GM19043 (cell line): ENCODE measurements around the gene AGGF1.
"Not testable (repeated sequence)": the region's sequence is repeated elsewhere in the genome, so short reads cannot be mapped to it uniquely, and the experiment has no call there.

Experiments used
- ATAC-seq: cut with Tn5 transposase; IDR thresholded peaks from one replicate; pipeline ENCODE4 v1.9.1; 2021; ENCODE audit warnings: low read depth; ENCODE audit not compliant: unreplicated experiment

AGGF1 gene

DNA sequence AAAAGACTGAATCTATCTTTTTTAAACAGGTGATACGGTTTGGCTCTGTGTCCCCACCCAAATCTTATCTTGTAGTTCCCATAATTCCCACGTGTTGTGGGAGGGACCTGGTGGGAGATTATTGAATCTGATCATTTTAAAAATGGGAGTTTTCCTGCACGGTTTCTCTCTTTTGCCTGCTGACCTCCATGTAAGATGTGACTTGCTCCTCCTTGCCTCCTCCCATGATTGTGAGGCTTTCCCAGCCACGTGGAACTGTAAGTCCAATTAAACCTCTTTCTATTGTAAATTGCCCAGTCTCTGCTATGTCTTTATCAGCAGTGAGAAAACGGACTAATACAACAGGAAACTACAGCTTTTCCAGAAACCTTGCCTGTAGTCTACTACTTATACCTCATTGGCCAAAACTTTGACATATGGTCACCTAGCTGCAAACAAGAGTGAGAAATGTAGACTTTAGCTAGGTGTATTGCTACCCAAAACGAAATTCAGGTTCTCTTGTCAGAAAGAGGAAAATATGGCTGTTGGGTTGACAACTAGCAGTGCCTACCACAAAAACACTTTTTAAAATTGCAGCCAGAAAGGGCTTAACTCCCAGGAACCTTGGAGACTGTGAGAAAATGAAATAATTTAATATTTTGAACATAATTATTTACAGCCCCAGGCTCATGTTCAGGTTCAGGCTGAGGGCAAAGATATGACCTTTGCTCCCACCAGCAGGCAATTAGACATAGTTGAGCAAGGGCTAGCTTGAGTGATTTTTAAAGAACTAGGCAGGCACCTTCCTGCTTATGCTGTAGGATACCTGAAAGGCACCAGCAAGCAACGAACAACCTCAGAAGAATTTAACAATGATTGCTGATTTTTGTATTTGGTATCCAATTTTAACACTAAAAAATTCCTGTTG is 7.4 kb upstream of the AGGF1 start:
- no peak for ATAC-seq

- ATAC-seq = no peak
Measured at GRCh38 chr5:77024490-77024889, 5.7 kb upstream of the AGGF1 start.

DNA sequence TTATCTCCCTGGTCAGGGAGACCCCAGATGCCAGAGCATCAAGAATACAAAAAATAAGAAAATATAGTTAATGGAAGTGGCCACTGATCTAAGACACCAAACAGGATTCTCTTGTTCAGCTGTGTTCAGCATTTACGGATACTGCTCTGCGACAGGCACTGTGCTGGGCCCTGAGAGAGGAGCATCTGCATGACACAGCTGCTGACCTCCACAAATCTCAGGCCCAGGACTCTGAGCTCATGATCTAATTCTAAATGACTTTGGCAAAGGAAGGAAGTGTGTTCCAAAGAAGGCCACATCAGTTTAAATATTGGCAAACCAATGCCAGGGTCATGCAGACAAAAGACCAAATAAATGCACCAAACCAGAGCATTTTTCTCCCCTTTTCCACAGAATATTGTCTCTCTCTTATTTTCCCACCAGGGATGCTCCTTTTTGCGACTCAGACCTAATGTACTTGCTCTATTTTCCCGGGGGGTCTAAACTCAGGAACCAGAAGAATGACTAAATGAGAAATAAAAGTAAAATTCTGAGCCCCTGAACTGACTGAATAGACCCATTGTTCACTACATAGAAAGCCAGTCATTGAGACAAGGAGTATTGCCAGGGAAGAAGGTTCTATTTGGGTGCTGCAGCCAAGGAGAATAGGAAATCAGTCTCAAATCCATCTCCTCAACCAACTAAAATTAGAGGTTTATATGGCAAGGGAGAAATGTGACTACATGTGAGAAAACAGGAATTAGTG is 1.4 kb upstream of the AGGF1 start:
- no peak for ATAC-seq

- ATAC-seq = no peak
Measured at GRCh38 chr5:77029376-77029885, 773 bp upstream of the AGGF1 start.

GRCh38 chr5:77031891-77032290 is 1.7 kb downstream of the AGGF1 start:
- no peak for ATAC-seq

DNA sequence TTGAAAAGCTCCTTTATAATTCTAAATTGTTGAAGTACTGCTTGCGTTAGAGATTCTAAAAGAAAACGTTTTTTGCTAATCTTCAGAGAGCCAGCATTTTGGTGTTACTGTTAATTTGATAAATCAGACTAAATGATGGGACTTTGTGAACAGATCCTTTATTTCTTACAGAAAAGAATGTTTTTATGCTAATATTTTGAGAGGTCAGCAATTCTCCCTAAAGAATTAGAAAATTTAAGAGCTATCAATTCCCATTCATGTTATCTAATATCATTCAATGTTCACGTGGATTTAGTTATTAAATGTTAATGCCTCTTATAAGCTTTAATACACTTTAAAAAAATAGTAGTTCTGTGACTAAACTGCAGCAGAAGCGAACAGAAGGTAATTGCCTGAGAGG is 2.4 kb downstream of the AGGF1 start:
- ATAC-seq = no peak

- no peak for ATAC-seq
Measured at GRCh38 chr5:77033338-77033737, 3.1 kb downstream of the AGGF1 start.

DNA sequence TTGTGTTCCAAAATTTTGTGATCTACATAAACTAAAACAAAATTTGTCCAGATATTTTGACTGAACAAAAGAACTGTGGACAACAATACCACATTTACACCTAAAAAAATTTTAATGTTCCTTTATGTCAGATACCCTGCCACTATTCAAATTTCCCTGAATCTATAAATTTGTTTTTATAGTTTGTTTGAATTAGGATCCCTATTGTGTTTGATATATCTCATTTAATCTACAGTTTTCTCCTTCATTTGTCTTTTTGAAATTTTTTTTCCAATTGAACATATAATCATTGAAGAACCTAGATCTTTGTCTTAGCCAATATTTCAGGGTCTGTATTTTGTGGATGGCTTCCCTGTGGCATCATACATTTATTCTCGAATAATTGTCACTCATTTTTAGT is 5.7 kb downstream of the AGGF1 start:
- ATAC-seq = no peak

DNA sequence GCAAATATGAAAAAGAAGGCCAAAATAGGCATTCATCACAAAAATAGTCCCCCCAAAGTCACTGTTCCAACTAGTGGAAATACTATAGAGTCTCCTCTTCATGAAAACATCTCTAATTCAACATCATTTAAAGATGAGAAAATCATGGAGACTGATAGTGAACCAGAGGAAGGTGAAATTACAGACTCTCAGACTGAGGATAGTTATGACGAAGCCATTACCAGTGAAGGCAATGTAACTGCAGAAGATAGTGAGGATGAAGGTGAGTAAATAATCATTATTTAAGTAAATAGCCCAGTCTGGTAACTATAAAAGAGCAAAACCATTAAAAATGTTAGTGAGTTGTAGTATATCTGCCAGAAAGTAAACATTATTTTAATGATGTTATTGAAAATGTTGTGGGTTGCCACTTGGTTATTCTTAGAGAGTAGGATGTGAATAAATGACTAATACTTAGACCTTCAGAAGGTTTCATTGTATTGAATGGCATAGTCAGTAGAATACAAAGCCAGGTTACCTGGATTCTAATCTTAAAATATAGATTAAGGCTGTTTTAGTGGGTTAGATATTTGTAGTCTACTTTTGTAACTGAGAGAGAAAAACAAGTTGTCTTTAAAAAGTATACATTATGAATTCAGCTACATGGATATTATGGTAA is 16.3 kb downstream of the AGGF1 start:
- ATAC-seq = no peak

DNA sequence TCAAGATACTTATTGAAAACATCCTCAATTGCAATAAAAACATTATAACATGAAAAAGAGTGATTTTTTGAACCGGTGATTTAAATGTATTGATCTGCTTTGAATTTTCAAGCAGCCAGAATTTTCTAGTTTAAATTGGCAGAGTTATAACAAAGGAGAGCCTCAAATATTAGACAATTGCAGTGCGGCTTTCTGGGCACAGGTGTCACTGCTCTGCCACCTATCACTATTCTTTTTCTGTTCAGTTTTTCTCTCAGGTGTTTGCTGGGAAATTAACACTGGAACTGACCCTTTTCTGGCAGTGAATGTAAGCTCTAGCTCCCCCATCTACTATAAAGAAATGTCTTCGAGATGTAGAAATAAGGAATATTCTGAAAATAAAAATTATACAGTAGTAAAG is 33.8 kb downstream of the AGGF1 start:
- ATAC-seq = no peak

DNA sequence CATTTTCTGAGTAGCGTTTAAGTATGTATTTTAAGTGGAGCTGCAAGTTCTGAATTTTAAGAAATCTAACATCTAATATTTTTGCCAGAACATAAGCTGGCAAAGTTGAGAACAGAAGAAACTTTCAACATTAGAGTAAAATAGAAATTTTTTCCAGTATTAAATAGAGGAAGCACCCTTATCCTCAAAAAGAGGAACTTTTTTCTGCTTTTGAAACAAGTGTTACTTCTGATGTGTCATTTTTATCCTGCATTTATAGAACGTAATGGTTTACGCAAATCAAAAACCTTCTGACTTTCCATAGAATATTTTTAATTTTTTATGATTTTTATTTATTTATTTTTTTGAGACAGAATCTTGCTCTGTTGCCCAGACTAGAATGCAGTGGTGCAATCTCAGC is 35.1 kb downstream of the AGGF1 start:
- no peak for ATAC-seq

GRCh38 chr5:77066184-77066583 is 36.0 kb downstream of the AGGF1 start:
- ATAC-seq = peak; percentile 24

- ATAC-seq = peak; percentile 85
Measured at GRCh38 chr5:77066823-77067442, 36.7 kb downstream of the AGGF1 start.

- no peak for ATAC-seq
Measured at GRCh38 chr5:77073667-77074066, 43.5 kb downstream of the AGGF1 start.

DNA sequence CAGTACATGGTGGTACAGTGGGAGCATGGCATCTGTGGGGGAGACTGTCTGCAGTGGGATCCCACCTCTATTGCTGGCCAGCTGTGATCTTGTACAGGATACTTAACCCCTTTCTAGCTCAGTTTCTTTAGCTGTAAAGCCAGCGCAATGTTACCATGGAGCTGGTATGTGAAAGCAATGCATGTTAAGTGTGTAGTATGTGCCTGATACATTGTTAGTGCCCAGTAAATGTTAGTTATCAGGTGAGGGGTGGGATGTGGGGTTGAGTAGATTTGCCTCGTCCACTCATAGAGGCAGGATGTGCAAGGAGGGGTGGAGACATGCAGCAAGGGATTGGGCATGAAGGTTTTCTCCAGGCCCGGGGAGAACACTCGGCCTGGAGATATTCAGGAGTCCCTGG is 44.5 kb downstream of the AGGF1 start:
- ATAC-seq = no peak

DNA sequence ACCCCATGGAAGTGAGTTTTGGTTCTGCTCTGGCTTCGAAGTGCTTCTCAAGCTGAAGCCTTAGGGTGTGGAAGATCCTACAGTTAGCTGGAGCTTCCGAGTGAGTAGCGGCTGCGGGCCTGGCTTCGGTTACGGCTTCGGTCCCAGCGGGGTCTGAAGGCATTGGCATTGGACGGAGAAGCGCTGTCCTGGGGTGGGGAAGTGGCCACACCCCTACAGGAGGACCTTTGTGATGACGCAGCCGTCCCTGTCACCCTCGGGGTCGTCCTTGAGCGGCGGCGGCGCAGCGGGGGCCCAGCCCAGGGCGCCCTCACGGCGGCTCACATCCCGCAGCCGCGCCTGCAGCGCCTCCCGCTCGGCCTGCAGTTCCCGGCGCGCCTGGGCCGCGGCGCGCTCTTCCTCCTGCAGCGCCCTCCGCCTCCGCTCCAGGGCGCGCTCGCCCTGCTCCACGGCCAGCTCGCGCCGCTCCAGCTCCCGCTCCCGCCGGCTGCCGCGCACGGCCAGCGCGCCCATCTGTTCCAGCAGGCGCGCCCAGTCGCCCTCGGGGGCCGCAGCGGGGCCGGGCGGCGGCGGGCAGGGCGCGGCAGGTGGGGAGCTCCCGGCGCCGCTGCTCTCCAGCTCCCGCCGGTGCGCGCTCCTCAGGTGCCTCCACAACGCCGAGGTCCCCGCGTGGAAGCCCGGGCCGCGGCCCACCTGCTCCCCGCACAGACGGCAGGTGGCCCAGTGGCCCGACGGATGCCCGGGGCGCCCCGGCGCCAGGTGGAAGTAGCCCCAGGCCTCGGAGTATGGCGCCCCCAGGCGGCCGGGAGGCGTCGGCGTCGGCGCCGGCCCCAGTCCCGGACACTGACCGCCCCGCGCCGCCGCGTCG is 47.0 kb downstream of the AGGF1 start:
- peak; percentile 77 for ATAC-seq

DNA sequence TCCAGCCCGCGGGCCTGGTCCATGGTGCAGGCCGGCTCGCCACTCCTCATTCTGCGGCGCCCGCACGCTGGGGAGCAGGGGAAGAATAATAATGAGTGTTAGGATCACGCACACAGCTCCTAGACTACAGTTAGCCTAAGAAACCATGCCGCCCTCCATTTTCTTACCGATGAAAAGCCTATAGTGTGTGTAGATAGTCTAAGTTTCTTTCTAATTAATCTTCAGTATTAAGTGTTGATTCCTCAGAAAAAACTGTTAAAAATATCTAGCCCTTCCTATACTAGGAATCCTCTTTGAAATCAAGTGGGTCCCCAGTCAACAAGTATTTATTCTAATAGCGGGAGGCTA is 47.6 kb downstream of the AGGF1 start:
- ATAC-seq = no peak

GRCh38 chr5:77080479-77080878 is 50.3 kb downstream of the AGGF1 start:
- not testable (repeated sequence) for ATAC-seq

DNA sequence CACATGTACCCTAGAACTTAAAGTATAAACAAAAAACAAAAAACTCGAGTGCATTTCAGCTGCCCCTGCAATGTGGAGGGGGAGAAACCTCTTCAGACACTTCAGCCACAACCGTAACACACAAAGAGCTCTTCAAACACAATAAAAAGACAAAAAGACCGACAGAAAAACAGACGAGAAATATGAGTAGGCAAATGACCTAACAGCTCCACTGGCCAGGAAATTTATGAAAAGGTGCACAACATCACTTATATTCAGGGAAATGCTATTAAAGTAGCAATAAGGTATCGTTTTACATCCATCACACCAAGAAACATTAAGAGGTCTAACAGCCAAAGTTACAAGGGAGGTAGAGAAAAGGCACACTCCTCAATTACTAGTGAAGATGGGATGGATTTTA is 50.7 kb downstream of the AGGF1 start:
- ATAC-seq = no peak

DNA sequence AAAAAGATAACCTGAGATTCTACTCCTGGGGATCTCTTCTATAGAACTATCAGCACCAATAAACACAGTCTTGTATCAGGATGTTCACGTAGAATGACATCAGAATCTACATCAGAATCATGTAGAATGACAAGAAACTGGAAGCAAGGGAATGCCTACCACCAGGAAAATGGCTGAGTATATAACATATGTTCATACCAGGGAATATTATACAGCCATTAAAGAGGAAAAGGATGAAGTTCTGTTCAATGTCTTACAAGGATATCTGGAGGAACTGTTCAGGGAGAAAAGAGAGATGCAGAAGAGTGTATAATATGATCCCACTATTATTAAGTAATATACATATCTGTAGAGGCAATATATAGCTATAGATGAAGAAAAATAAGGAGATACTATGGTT is 52.1 kb downstream of the AGGF1 start:
- no peak for ATAC-seq
